Measurements from ENCODE around the gene SF3B3.

- TF ChIP-seq POLR2A (IDR thresholded peaks at IDR 0.05) (no peak), CTCF (IDR thresholded peaks at IDR 0.05) (no peak)
These were observed 63.1 kb downstream of the SF3B3 start for GRCh38 chr16:70586731-70587130.
